ENCODE results near the gene COPZ2.
"Not testable (repeated sequence)": the region's sequence is repeated elsewhere in the genome, so short reads cannot be mapped to it uniquely, and the experiment has no call there.

COPZ2 gene

DNA sequence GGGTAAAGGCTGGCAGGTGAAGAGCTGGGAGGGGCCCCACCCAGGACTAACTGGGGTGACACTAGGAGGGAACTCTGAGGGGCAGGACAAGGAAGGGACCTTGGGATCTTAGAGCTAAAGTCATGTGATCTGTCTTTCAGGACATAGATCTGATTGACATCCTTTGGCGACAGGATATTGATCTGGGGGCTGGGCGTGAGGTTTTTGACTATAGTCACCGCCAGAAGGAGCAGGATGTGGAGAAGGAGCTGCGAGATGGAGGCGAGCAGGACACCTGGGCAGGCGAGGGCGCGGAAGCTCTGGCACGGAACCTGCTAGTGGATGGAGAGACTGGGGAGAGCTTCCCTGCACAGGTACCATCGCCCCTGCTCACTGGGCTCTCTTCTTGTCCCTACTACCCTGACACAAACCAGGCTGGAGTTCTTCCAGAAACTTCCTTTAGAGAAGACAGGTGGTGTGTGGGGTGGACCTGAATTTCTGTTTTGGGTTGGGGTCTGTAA lies 18.7 kb upstream of the COPZ2 start:
- DNase-seq (ENCODE audit: low read depth in 2 of 2): no peak

DNA sequence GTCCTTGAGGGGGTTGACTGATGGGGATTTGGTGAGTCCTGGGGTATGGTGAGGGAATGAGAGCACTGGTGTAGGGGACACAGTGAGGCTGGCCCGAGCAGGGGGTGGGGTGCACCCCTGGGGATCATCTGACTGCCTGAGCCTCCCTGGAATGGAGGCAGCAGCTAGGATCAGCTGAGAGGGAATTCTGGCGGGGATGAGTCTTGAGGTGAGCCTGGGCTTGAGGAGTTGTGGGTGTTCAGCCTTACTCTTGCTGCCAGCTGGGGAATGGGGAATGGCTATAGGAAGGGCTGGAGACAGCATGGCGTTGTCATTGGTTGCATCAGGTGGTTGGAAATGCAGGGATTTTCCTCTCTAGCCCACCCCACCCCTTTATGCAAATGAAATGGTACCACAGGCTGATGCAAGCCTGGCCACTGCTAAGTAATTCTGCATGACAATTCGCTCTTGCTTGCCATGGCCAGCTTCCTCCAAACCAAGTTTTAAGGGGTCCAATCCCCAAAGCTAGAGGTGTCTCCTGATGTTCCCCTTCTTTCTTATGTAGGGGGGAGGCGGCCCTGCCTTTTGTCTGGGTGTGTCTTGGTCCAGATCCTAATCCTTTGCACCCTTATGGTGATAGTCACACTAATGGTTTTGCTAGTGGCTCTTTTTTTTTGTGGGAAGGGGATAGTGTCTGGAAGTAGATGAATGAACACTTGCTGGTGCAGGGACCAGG lies 18.1 kb upstream of the COPZ2 start:
- peak in 1 of 2 experiments; percentile 36 for DNase-seq (ENCODE audit: low read depth in 2 of 2)

GRCh38 chr17:48054238-48055185 lies 16.9 kb upstream of the COPZ2 start:
- no peak for DNase-seq (ENCODE audit: low read depth in 2 of 2)

DNA sequence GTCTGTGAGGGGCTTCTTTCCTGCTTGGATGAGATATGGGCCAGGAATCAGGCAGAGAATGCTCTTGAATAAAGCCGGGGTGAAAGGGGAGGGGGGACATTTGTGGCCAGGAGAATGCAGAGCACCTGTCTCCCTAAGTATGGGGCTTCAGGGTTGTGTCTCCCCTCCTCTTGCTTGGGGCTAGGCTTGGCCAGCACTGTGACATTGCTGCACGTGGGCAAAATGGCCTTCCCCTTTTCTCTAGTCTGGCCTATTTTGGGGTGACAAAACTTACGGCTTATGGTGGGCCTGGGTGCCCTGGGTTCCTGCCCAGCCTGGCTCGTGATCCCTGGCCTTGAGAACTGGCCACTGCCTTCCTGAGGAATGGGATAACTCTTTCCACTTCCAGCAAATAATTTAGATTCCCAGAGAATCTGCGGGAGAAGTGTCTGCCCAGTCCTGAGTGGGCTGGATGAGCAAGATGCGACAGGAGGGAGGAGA lies 16.2 kb upstream of the COPZ2 start:
- DNase-seq (ENCODE audit: low read depth in 2 of 2): no peak

GRCh38 chr17:48052956-48053757 lies 15.6 kb upstream of the COPZ2 start:
- no peak for DNase-seq (ENCODE audit: low read depth in 2 of 2)

DNA sequence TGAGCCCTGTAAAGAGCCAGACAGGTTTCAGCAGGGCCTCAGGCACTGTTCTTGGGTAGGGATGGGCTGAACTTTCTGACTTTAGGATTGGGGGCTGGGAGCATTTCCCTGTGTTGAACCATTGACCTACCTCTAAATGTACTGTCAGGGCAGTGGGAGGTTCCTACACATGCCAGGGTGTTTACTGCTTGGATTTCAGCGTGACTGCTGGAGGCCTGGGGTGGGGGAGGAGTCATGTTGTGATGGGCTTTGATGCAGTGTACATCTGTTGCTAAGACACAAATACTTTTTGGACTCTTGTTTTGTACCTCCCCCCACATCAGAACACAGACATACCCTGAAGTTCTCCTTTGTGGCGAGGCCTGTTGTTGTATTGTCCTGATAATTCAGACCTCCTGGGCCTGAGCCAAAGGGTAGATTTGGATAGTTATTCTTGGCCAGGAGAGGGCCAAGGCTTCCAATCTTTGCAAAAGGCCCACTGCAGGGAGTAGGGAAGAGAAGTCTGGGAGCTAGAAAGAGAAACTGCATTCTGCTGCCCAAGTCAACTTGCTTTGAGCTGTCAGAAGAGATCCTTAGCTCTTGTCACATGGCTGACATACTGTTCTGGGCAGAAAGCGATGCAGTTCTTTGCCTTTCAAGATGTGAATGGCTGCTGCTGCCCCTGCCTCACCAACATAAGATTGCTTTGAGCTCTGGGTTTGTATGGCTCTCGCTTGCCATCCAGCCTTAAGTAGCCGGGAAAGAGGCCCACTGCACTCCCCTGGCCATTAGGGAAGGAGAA lies 14.3 kb upstream of the COPZ2 start:
- no peak for DNase-seq (ENCODE audit: low read depth in 2 of 2)

GRCh38 chr17:48051283-48051682 lies 13.7 kb upstream of the COPZ2 start:
- DNase-seq (ENCODE audit: low read depth in 2 of 2): no peak

GRCh38 chr17:48048384-48049126 lies 11.0 kb upstream of the COPZ2 start:
- peak; percentile 21 to 48 for DNase-seq (ENCODE audit: low read depth in 2 of 2)

- peak; percentile 95 to 97 for DNase-seq (ENCODE audit: low read depth in 2 of 2)
Observed at GRCh38 chr17:48047741-48048383, 10.3 kb upstream of the COPZ2 start, which contains the start of gene NFE2L1. TSS of gene NFE2L1 (plus strand) at chr17:48048359. CDS start at chr17:48051119, 2,760 bp downstream.

DNA sequence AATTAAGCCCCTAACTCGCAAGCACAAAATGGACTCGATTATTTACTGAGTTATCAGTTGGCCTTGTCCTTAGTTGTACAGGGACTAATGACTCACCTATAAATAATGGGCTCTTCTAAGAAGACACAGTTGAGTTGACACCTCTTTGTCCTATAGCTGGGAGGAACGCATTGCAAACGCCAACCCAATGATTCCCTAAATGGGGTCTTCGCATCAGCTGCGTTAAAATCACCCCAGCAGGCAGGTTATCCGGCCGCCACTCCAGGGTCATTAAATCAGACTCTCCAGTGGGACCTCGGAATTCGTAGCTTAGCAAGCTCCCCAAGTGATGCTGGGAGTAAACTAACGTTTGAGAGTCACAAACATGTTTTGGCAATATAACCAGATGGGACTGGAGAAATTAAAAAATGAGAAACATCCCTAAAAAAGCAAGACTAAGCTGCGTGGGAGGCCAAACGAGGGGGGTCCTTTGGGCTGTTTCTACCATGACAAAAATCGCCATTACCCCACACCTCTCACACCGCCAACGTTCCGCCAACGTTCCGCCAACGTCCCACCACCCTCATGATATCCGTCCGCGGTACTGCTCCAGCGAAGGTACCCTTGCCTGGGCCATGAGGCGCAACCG lies 9.6 kb upstream of the COPZ2 start:
- DNase-seq (ENCODE audit: low read depth in 2 of 2): no peak

DNA sequence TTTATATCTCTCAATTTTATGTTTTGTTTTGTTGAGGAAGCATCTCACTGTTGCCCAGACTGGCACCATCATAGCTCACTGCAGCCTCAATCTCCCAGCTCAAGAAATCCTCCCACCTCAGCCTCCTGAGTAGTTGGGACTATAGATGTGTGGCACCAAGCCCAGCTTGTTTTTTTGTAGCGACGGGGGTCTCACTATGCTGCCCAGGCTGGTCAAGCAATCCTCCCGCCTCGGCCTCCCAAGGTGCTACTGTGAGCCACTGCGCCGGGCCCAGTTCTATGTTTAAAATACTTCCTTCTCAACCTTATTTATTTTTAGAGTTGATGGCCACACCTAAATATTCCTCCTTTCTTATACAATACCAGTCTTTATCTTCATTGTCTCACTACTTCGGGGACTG lies 8.7 kb upstream of the COPZ2 start:
- DNase-seq (ENCODE audit: low read depth in 2 of 2): no peak

GRCh38 chr17:48045316-48046001 lies 7.9 kb upstream of the COPZ2 start:
- DNase-seq (ENCODE audit: low read depth in 2 of 2): no peak

GRCh38 chr17:48044851-48045250 lies 7.3 kb upstream of the COPZ2 start:
- DNase-seq (ENCODE audit: low read depth in 2 of 2): no peak

DNA sequence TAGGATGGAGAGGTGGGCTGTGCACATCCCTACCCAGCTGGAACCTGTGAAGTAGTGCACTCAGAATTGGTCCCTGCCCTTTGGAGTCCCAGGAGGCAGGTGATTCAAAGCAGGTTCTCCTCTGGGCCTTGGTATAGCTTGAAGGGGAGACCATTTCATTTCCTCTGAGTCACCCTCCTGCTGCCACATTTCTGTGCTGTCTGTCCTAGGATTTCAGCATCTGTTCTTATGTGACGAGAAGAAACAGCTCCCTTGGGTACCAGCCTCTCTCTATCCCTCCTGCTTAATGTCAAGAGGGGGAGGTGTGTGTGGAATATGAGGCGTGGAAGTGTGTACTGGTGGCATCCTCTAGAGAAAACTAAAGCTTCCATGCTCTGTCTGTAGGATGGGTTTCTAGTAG lies 5.6 kb upstream of the COPZ2 start:
- no peak for DNase-seq (ENCODE audit: low read depth in 2 of 2)

- no peak for DNase-seq (ENCODE audit: low read depth in 2 of 2)
Observed at GRCh38 chr17:48038687-48039086, 1.1 kb upstream of the COPZ2 start.

DNA sequence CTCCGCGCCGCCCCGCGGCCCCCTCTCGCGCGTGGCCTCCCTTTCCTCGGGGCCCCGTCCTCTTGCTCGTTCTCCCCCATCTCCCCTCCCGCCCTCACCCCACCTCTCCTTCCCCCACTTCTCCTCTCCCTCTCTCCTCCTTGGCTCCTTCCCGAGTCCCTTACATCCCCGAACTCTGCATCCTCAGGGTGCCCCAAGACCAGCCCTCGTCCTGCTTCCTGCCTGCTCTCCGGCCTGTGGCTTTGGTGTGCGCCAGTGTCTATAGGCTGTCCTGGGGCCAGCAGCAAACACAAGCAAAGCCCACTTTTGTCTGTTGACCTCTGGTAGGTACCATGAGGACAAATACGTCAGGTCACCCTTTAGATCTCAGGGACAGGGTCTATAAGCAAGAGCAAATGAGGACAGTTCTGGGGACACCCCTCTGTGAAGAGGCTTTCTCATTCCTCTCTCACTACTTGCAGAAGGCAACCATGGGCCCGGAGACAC lies 284 bp upstream of the COPZ2 start:
- no peak for DNase-seq (ENCODE audit: low read depth in 2 of 2)

DNA sequence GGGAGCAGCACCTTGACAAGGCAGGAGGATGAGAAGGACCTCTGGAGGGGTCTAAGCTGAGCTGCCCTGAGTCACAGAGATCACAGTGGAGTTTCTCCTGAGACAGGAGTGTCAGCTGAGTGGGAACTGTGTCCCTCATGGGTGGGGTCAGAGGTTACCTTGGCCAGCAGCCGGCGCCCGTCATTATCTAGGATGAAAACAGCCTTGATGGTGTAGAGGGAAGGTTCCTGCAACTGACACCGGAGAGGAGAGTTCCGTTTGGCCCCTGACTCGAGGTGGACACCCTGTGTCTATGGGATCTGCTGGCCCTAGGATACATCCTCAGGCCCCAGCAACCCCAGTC lies 933 bp downstream of the COPZ2 start:
- DNase-seq (ENCODE audit: low read depth in 2 of 2): no peak

- DNase-seq (ENCODE audit: low read depth in 2 of 2): not testable (repeated sequence)
Observed at GRCh38 chr17:48034734-48035133, 2.9 kb downstream of the COPZ2 start.

GRCh38 chr17:48031966-48032365 lies 5.6 kb downstream of the COPZ2 start:
- DNase-seq (ENCODE audit: low read depth in 2 of 2): no peak

All from stimulated activated CD4-positive, alpha-beta T cell treated with anti-CD3 and anti-CD28 coated beads, Interleukin-12 subunit alpha, Interleukin-12 subunit beta, amount 100 ng/mL, for 24 hours (primary cell).